Progenitor cell of endocrine pancreas (in vitro differentiated cells): ENCODE results near the gene FJX1. TPM values are rescaled to one million over a fixed set of nuclear protein-coding genes. Genes with fewer than 3 reads are reported as not detected.

ENCODE experiments used
- DNase-seq: peaks from one replicate; pipeline ENCODE4 v3.0.0; 2021; ENCODE audit warnings: low spot score; ENCODE audit not compliant: unreplicated experiment
- H3K27ac Mint-ChIP-seq: 2 replicates; pipeline ENCODE4 v1.8.0; 2021; ENCODE audit warnings: mild to moderate bottlenecking, moderate library complexity, mixed read lengths
- H3K27me3 Mint-ChIP-seq: 2 replicates; pipeline ENCODE4 v1.8.0; 2021; ENCODE audit warnings: mixed read lengths
- H3K36me3 Mint-ChIP-seq: 2 replicates; pipeline ENCODE4 v1.8.0; 2022; ENCODE audit warnings: mixed read lengths; ENCODE audit not compliant: insufficient read depth
- H3K4me1 Mint-ChIP-seq: 2 replicates; pipeline ENCODE4 v1.8.0; 2021; ENCODE audit warnings: low read depth, mixed read lengths
- H3K4me3 Mint-ChIP-seq: 2 replicates; pipeline ENCODE4 v1.8.0; 2021; ENCODE audit warnings: low read depth, mild to moderate bottlenecking, moderate library complexity, mixed read lengths
- H3K9me3 Mint-ChIP-seq: 2 replicates; pipeline ENCODE4 v1.8.0; 2021; ENCODE audit warnings: low read depth, mixed read lengths
- total RNA-seq: library from RNA; stranded (reverse); gene quantifications from 2 replicates; pipeline ENCODE4 v1.2.1, GENCODE V29; 2021
- TF ChIP-seq, protein P1 (sequence below): fragments of 200-600 bp; sonication (generic); IDR thresholded peaks from one replicate; pipeline ENCODE4 v1.5.0; 2021; ENCODE audit warnings: antibody characterized with exemption, mild to moderate bottlenecking; ENCODE audit not compliant: unreplicated experiment

The FJX1 gene
- total RNA-seq, 1 donor from 2014 or later: 11.2 TPM

DNA sequence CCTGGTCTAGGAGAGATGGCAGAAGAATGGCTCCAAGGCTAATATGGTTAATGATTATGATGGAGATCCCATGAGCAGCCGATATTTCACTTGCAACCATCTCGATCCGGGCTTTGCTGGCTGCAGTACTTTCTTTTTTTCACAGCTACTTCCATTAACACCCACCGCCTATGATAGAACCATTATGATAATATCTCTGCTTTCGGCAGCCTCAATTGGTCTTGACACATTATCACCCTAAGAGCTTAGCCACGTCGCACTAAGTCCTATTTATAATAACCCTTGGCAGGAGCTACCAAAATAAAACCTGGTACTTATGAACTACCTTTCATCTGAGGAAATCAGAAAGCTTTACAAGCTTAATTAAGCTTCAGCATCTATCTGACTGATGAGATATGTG lies 7.6 kb upstream of the FJX1 start:
- H3K4me1 Mint-ChIP-seq: no peaks in the 10 kb centered on the region
- TF ChIP-seq, protein P1, sequence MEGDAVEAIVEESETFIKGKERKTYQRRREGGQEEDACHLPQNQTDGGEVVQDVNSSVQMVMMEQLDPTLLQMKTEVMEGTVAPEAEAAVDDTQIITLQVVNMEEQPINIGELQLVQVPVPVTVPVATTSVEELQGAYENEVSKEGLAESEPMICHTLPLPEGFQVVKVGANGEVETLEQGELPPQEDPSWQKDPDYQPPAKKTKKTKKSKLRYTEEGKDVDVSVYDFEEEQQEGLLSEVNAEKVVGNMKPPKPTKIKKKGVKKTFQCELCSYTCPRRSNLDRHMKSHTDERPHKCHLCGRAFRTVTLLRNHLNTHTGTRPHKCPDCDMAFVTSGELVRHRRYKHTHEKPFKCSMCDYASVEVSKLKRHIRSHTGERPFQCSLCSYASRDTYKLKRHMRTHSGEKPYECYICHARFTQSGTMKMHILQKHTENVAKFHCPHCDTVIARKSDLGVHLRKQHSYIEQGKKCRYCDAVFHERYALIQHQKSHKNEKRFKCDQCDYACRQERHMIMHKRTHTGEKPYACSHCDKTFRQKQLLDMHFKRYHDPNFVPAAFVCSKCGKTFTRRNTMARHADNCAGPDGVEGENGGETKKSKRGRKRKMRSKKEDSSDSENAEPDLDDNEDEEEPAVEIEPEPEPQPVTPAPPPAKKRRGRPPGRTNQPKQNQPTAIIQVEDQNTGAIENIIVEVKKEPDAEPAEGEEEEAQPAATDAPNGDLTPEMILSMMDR: no peak
- no peaks in the 10 kb centered on the region for H3K36me3 Mint-ChIP-seq
- no peak for DNase-seq
- no peak overlapping the region for H3K27ac Mint-ChIP-seq
- no peak overlapping the region for H3K4me3 Mint-ChIP-seq
- no peaks in the 10 kb centered on the region for H3K9me3 Mint-ChIP-seq
- H3K27me3 Mint-ChIP-seq: peaks cover 33% of the 10 kb centered on the region

DNA sequence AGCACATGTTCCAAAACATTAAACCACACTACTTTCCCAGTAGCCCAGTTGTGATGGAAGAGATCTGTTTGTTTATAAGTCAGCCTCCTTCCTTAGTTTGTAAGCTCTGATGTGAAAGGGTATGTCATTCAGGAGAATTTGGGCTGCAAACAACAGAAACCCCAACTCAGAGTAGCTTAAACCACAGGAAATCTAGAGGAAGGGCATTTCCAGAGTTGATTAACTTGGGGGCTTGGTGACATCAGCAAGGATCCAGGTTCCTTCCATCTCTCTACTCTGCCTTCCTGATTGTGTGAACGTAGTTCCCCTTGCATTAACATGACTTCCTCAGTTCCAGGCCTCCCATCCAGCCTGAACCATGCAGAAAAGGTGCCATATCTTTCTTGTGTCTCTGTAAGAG lies 6.5 kb upstream of the FJX1 start:
- TF ChIP-seq, protein P1: no peak
- Mint-ChIP-seq H3K27me3 (peaks cover 30% of the 10 kb centered on the region), H3K4me1 (no peaks in the 10 kb centered on the region), H3K4me3 (no peak overlapping the region), H3K27ac (no peak overlapping the region), H3K9me3 (no peaks in the 10 kb centered on the region), H3K36me3 (no peaks in the 10 kb centered on the region)
- DNase-seq: no peak

DNA sequence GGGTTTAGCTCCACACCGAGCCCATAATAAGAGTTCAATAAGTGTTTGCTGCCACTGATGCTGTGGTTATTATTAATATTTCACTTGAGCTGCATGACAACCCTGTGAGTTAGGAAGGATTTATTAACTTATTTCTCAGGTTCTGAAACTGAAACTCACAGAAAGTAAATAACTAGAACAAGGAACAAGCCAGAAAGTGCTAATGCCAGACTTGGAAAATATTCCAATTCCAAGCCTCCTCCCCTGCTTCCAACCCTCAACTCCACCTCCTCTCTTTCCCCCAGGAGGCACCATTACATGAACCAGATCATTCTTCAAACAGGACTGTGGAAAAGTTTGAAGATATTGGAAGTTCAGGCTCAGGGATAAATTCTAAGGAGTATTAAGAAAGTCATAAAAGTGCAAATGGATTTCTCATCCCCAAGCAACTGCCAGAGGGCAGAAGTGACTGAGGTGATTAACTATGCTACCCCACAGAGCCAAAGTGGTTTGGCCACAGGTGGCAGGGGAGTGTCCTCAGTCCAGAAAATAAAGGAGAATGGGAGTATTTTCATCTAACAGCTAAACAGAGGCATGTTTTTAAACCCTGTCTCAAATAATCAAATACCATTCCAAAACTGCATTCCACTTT lies 3.2 kb upstream of the FJX1 start:
- H3K9me3 Mint-ChIP-seq: no peaks in the 10 kb centered on the region
- H3K27ac Mint-ChIP-seq: no peak overlapping the region
- no peak overlapping the region for H3K4me3 Mint-ChIP-seq
- H3K27me3 Mint-ChIP-seq: peaks cover 24% of the 10 kb centered on the region
- no peaks in the 10 kb centered on the region for H3K36me3 Mint-ChIP-seq
- TF ChIP-seq, protein P1: no peak
- no peak for DNase-seq
- H3K4me1 Mint-ChIP-seq: peaks cover 4% of the 10 kb centered on the region

DNA sequence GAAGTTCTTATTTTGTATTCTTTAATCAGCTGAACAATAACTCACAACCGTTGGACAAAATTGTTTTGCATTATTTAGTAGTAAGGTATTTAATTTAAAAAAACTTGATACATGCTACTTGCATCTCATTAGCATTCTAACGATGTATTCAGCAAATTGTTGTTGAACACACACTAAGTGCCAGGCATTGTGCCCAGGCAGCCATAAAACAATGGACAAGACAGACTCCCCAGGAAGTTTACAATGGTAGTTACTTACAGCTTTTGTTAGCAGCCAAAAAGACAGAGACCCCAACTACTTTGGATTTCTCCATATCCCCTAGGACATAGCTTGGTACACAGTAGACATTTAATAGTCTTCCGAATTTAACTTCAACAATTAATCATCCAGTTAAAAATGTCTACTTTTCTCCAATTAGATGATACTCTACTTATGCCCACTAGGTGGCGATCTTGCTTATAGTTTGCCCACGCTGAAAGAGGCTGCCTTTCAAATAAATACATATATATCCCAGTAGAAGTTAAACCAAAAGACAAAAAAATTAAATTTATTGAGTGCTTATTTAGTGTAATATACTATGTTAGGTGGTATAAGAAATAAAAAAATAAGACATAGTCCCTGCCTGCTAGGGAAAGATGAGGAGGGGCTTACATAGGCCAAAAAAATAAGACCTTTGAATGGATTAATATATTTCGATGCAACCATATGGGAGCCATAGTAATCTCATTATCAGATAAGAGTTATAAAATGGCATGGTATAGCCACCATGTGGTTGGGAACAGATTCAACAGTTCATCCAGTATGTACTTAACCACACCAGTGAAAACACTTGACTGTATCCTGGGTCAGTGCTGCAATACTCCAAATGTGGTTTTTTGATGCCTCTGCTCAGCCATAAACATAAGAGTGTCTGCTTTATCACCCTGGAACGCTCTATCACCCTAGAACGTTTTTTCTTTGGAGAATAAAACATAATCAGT lies 2.0 kb upstream of the FJX1 start:
- no peak for DNase-seq
- Mint-ChIP-seq H3K36me3 (no peaks in the 10 kb centered on the region), H3K4me3 (no peak overlapping the region), H3K9me3 (no peaks in the 10 kb centered on the region), H3K4me1 (peaks cover 9% of the 10 kb centered on the region), H3K27me3 (peaks cover 20% of the 10 kb centered on the region), H3K27ac (no peak overlapping the region)
- TF ChIP-seq, protein P1: peak; percentile 90

DNA sequence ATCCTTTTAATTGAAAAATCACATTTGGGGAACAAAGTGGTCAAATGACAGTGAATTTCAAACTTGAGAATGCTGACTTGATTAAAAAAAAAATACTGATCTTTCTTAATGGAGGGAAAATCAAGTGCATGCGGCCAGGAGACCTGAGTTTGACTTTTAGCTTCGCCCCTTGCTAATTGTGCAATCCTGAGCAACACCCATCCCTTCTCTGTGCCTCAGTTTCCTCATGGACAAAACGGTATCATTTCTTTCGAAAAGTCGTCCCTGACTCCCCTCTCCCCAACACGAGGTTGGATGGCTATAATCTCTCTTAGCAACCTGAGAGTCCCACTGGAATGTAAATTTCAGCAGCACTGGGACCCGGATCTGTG lies 959 bp upstream of the FJX1 start:
- Mint-ChIP-seq H3K9me3 (no peaks in the 10 kb centered on the region), H3K4me3 (peak overlapping the region; percentile 81), H3K36me3 (no peaks in the 10 kb centered on the region), H3K4me1 (peaks cover 19% of the 10 kb centered on the region), H3K27ac (peak overlapping the region; percentile 88), H3K27me3 (peaks cover 12% of the 10 kb centered on the region)
- DNase-seq: no peak
- TF ChIP-seq, protein P1: no peak
